Activated naive CD4-positive, alpha-beta T cell treated with anti-CD3 and anti-CD28 coated beads, Interleukin-2, amount 10 ng/mL, durations not matched to agents 7 days and 5 days (primary cell): ENCODE measurements around the gene SPG21.
A peak's percentile ranks its signal among the peaks of the same experiment; 100 is the strongest.

Experiments used
- CTCF ChIA-PET: fragments of 350-600 bp; sonication (Branson Sonifier 250); formaldehyde crosslinking; loops from one replicate; lab custom pipeline; 2021; ENCODE audit warnings: antibody characterized with exemption; lab: Charles Lee
- DNase-seq: peaks from one replicate; pipeline ENCODE4 v3.0.0-alpha.2; 2020
- H3K27ac Mint-ChIP-seq: one replicate; pipeline ENCODE4 v1.8.0; 2021; ENCODE audit warnings: mild to moderate bottlenecking, moderate library complexity, mixed read lengths
- H3K27me3 Mint-ChIP-seq: one replicate; pipeline ENCODE4 v1.8.0; 2021; ENCODE audit warnings: mild to moderate bottlenecking, mixed read lengths
- H3K36me3 Mint-ChIP-seq: one replicate; pipeline ENCODE4 v1.8.0; 2021; ENCODE audit warnings: mixed read lengths
- H3K4me1 Mint-ChIP-seq: one replicate; pipeline ENCODE4 v1.8.0; 2021; ENCODE audit warnings: mixed read lengths
- H3K4me3 Mint-ChIP-seq: one replicate; pipeline ENCODE4 v1.8.0; 2021; ENCODE audit warnings: mild to moderate bottlenecking, moderate library complexity, mixed read lengths
- H3K9me3 Mint-ChIP-seq: one replicate; pipeline ENCODE4 v1.8.0; 2021; ENCODE audit warnings: mixed read lengths

The SPG21 gene

DNA sequence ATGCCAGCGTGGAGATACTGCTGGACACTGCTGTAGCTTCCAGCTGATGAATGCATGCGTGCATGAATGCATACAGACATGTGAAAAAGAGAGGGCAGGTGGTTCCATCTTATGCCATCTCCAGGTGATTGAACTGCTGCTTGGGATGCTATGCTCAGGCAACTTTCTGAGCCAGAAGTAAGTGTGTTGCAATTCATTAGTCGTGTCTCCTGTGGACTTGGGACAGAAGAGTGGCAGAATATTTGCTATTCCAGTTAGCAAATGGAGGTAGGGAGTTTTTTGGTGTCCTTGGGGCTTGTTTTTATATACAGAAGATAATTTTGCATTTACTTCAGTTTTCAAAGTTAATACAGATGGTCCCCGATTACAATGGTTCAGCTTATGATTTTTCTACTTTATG is 44.8 kb downstream of the SPG21 start:
- H3K27me3 Mint-ChIP-seq: peaks cover 4% of the 10 kb centered on the region
- H3K27ac Mint-ChIP-seq: peak overlapping the region; percentile 16
- DNase-seq: no peak
- no peaks in the 10 kb centered on the region for H3K9me3 Mint-ChIP-seq
- CTCF ChIA-PET: interaction anchor here (0.6 kb wide), 1 partner anchor 735 kb away, joined by 3 read pairs; no protein-coding TSS in a partner anchor
- no peaks in the 10 kb centered on the region for H3K4me1 Mint-ChIP-seq
- no peak overlapping the region for H3K4me3 Mint-ChIP-seq
- H3K36me3 Mint-ChIP-seq: no peaks in the 10 kb centered on the region

DNA sequence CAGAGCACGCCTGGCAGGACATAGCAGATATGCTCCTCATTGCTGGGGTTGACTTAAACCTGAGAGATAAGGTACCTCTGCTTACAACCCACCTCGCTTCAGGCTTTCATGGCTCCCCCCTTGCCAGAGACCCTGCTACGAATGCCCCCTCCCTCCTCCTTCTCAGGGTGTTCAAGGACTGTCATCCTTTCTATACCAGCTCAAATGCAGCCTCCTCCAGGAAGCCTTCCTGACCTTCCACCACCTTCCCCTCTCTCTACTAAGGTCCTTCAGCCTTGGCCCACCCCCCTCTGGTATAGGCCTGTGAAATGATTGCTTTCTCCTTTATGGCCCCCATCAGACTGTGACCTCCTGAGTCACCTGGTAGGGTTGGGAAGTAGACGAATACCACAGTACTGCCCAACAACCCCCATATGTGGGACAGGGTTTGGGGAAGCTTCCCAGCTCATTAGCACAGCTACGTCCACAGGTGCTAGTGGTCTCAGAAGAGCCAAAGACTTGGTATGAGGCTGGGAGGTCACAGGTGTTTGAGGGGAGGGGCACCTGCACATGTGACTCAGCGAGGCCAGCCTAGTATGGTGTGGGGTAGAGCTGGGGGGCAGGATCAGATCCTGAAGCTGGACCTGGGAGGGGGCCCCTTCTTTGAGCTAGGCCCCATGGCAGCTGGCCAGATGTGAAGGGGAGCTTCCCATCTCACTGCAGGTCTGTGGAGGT is 46.0 kb downstream of the SPG21 start:
- no peak overlapping the region for H3K4me3 Mint-ChIP-seq

DNA sequence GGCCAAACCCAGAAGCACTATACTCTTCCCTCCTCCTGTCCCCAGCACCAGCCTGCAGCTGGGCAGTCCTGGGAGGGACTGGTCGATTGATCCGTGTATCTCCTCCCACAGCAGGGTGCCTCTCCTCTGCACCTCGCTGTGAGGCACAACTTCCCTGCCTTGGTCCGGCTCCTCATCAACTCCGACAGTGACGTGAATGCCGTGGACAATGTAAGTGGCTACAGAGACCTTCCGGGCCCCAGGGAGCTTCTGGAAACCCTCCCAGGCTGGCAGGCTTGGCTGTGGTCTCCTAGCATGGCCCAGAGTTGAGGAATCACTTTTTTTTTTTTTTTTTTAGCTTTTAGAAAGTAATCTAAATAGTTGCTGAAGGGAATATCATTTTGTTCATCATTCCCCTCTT is 47.4 kb downstream of the SPG21 start:
- Mint-ChIP-seq H3K9me3 (no peaks in the 10 kb centered on the region), H3K27me3 (peaks cover 4% of the 10 kb centered on the region), H3K4me3 (no peak overlapping the region), H3K36me3 (no peaks in the 10 kb centered on the region), H3K27ac (no peak overlapping the region), H3K4me1 (no peaks in the 10 kb centered on the region)
- CTCF ChIA-PET: interaction anchor here (1.2 kb wide), 1 partner anchor 14 kb away, joined by 3 read pairs; no protein-coding TSS in a partner anchor
- DNase-seq: no peak

More for the DNA sequence above, 46.0 kb downstream of the SPG21 start:
- no peaks in the 10 kb centered on the region for H3K36me3 Mint-ChIP-seq
- H3K9me3 Mint-ChIP-seq: no peaks in the 10 kb centered on the region
- peak overlapping the region; percentile 17 for H3K27ac Mint-ChIP-seq
- DNase-seq: no peak
- CTCF ChIA-PET: no interaction called here
- peaks cover 4% of the 10 kb centered on the region for H3K27me3 Mint-ChIP-seq
- no peaks in the 10 kb centered on the region for H3K4me1 Mint-ChIP-seq

DNA sequence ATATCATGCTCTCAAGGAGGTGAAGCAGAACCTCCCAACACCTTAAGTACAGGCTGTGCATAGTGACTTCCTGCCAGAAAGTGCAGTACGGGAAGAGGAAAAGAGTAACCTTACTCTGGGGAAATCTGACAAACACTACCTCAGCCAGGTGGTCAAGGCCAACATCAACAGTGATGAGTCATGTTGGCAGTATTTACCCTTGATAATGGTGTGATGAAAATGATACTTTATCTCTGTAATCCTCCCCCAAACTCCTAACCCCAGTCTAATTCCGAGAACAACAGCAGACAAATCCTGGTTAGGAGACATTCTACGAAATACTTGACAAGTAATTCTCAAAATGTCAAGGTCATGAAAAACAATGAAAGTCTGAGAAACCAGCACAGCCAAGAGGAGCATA is 51.5 kb downstream of the SPG21 start:
- DNase-seq: no peak
- no peaks in the 10 kb centered on the region for H3K27me3 Mint-ChIP-seq
- H3K9me3 Mint-ChIP-seq: no peaks in the 10 kb centered on the region
- CTCF ChIA-PET: no interaction called here
- H3K27ac Mint-ChIP-seq: no peak overlapping the region
- H3K4me1 Mint-ChIP-seq: no peaks in the 10 kb centered on the region
- peaks cover 5% of the 10 kb centered on the region for H3K36me3 Mint-ChIP-seq
- no peak overlapping the region for H3K4me3 Mint-ChIP-seq

DNA sequence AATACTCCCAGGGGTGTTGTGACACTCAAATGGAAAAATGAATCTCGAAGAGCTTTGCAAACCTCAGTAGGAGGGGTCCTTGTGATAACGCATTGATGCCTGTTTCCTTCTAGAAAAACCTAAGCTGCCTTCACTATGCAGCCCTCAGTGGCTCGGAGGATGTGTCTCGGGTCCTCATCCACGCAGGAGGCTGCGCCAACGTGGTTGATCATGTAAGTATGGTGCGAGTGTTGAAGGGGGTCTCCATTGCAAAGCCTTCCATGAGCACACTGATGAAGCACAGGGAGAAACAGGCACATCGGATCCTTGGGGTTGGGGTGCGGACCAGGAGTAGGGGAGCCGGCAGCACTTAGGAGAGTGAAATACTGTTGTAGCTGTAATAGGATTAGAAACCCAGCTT is 55.7 kb downstream of the SPG21 start:
- Mint-ChIP-seq H3K4me3 (no peak overlapping the region), H3K27ac (no peak overlapping the region), H3K27me3 (no peaks in the 10 kb centered on the region), H3K36me3 (peaks cover 5% of the 10 kb centered on the region), H3K4me1 (peaks cover 4% of the 10 kb centered on the region), H3K9me3 (no peaks in the 10 kb centered on the region)
- CTCF ChIA-PET: interaction anchor here (0.9 kb wide), 1 partner anchor 110 kb away, joined by 3 read pairs; no protein-coding TSS in a partner anchor
- no peak for DNase-seq

DNA sequence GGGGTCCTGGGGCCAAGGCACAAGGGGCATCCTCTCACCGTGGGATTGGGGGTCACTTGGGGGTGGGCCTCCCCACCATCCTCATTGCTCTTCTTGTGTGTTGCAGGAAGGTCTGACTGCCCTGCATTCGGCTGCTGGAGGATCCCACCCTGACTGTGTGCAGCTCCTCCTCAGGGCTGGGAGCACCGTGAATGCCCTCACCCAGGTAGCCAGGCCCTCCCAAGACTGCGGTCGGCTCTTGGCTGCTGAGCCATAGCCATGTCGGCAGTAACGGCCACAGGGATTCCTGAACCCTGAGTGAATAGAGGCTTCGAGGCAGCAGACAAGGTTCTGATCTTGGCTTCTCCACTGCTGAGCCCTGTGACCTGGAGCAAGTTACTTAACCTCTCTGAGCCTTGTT is 58.3 kb downstream of the SPG21 start:
- H3K27ac Mint-ChIP-seq: no peak overlapping the region
- CTCF ChIA-PET: no interaction called here
- H3K36me3 Mint-ChIP-seq: peaks cover 7% of the 10 kb centered on the region
- H3K4me1 Mint-ChIP-seq: peaks cover 6% of the 10 kb centered on the region
- no peaks in the 10 kb centered on the region for H3K9me3 Mint-ChIP-seq
- DNase-seq: no peak
- no peak overlapping the region for H3K4me3 Mint-ChIP-seq
- no peaks in the 10 kb centered on the region for H3K27me3 Mint-ChIP-seq

DNA sequence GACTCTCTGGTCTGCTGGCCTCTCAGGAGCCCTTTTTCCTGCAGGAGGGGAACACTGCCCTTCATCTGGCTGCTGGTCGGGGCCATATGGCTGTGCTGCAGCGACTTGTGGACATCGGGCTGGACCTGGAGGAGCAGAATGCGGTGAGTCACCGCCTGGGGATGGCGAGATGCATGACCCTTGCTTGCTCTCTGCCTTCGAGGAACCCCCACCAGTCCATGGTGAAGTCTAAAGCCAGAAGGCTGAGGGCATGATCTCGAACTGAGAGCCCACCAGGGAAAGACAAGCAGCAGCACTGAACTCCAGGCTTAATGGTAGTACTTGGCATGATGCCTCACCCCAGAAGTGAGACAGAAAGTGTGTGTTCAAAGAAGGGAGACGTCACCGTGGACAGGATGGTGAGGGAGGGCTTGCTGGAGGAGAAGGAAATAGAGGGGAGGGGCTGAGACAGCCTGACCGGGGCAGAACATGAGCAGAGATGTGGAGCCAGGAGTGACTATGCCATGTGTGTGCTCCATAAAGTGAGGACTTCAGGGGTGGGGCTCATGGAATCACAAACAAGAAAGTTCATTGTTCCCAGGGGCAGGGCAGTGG is 58.8 kb downstream of the SPG21 start:
- no peak for DNase-seq
- H3K36me3 Mint-ChIP-seq: peaks cover 7% of the 10 kb centered on the region
- no peaks in the 10 kb centered on the region for H3K9me3 Mint-ChIP-seq
- H3K27me3 Mint-ChIP-seq: no peaks in the 10 kb centered on the region
- H3K27ac Mint-ChIP-seq: no peak overlapping the region
- no peak overlapping the region for H3K4me3 Mint-ChIP-seq
- CTCF ChIA-PET: no interaction called here
- peaks cover 6% of the 10 kb centered on the region for H3K4me1 Mint-ChIP-seq

DNA sequence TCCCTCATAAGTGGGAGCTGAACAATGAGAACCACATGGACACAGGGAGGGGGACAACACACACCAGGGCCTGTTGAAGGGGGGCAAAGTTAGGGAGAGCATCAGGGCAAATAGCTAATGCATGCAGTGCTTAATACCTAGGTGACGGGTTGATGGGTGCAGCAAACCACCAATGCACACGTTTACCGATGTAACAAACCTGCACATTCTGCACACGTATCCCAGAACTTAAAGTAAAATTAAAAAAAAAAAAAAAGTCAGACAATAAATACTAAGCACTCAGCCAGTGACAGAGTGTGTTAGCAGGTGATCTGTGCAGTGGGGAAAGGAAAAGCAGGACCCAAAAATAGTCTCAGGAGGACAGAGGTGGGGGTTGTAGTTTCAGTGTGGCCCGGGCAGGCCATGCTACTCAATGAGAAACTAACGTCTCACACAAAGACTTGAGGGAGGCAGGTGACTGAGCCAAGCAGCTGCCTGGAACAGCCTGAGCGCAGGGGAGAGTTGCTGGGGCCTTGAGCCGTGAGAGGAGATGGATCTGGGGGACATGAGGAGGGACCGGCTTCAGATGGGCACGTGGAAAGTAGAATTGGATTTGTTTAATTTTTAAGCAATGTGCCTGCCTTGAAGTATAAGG is 59.6 kb downstream of the SPG21 start:
- H3K36me3 Mint-ChIP-seq: peaks cover 7% of the 10 kb centered on the region
- no peak overlapping the region for H3K27ac Mint-ChIP-seq
- no peaks in the 10 kb centered on the region for H3K9me3 Mint-ChIP-seq
- no peak for DNase-seq
- H3K27me3 Mint-ChIP-seq: no peaks in the 10 kb centered on the region
- H3K4me1 Mint-ChIP-seq: peaks cover 6% of the 10 kb centered on the region
- H3K4me3 Mint-ChIP-seq: no peak overlapping the region
- CTCF ChIA-PET: no interaction called here

DNA sequence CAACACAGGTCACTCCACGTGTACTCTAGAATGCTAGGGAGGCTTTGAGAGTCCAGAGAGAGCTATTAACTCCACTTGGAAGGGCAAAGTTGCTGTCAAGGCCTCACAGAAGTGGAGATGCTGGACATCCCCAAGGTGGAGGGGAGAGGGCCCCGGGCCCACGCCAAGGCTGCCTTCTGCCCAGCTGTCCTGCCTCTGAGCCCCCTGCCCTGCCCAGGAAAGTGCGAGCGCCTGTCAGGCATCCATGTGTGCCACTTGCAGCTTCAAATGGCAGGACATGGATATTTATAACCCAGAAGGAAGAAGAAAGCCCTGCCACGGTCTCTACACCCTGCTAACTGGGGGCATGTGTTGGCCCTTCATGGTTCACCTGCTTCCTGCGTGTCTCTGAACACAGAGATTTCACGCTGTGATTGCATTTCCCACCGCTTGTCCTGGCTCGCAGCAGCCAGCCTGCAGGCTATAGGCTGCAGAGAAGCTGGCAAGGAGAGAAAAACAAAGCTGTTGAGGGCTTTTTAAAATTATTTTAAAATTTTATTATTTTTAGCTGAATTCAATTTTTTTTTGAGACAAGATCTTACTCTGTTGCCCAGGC is 61.0 kb downstream of the SPG21 start:
- Mint-ChIP-seq H3K27me3 (no peaks in the 10 kb centered on the region), H3K9me3 (no peaks in the 10 kb centered on the region), H3K4me1 (peaks cover 6% of the 10 kb centered on the region), H3K4me3 (no peak overlapping the region), H3K36me3 (peaks cover 3% of the 10 kb centered on the region), H3K27ac (peak overlapping the region; percentile 66)
- CTCF ChIA-PET: interaction anchor here (0.8 to 1.0 kb wide), 2 partner anchors 13 to 21 kb away, joined by 3 read pairs; no protein-coding TSS in a partner anchor
- no peak for DNase-seq

DNA sequence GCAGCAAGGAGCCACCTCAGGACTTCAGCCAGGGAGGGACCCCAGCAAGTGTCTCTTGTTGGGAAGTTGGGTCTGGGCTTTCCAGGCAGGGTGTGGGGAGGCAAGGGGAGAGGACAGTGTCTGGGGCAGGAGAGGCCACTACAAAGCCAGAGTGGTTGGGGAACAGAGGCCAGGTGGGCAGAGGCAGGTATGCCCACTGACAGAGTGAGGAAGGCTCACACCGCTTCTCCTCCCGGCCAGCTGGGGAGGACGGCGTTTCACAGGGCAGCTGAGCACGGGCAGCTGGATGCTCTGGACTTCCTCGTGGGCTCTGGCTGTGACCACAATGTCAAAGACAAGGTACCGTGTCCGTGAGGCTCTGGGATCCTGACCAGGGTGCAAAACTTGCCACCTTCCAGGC is 63.1 kb downstream of the SPG21 start:
- Mint-ChIP-seq H3K27me3 (no peaks in the 10 kb centered on the region), H3K36me3 (peaks cover 2% of the 10 kb centered on the region), H3K9me3 (no peaks in the 10 kb centered on the region), H3K4me3 (no peak overlapping the region), H3K4me1 (peaks cover 6% of the 10 kb centered on the region), H3K27ac (no peak overlapping the region)
- CTCF ChIA-PET: no interaction called here
- DNase-seq: no peak

DNA sequence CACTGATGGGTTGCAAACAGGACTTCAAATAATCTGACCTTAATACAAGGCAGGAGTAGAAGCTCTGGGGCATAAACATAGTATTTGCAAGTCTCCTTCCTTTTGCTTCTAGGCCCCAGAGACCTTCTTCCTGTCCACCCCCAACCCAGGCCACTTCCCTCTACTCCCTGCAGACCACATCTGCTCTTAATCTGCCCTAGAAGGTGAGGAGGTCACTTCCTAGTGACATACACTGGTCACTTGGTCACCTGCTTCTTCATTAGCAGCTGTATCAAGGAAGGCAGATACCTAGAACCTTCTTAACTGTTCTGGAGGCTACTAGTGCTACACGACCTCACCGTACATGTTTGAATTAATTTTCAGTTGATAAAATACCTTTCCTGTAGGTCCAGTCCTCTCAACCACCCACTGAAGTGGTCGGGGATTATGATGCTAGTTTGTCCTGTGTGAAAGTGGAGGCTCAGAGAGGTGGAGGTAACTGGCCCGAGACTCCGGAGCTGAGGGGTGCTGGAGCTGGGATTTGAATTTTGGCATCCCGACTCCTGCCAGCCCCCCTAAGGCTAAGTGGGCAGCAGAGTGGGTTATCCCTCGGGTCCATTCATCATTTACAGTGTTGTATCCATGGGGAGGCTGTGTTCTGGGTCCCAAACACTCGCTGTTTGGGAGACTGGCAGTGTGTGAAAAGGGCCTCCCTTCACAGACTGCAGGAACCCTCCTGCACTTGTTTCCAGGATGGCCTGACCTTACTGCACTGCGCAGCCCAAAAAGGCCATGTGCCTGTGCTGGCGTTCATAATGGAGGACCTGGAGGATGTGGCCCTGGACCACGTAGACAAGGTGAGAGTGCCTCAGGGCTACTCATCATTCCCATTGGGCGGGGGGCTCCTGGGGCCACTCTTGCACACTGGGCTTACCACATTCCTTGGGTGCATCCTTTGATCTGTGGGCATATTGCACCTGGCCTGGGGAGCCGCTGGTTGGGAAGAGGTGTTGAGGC is 64.1 kb downstream of the SPG21 start:
- no peaks in the 10 kb centered on the region for H3K27me3 Mint-ChIP-seq
- CTCF ChIA-PET: no interaction called here
- H3K27ac Mint-ChIP-seq: no peak overlapping the region

DNA sequence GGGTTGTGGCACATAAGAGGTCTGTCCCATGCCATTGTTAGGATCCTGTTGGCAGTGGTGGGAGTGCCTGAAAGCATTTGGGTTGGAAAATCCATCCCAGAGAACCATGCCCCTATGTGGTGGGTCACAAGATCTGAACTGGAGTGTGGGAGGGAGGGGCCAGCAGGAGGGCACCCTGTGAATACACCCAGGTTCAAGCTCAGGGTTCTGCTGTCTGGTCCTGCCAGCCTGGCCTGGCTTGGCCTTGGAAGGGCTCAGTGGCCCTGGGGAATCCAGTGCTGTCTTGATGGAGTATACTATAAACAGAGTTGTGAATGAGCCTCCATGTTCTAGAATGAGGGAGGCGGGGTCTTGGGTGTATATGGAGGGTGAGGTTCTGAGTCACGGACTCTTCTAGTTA is 66.2 kb downstream of the SPG21 start:
- DNase-seq: no peak
- H3K4me1 Mint-ChIP-seq: peaks cover 2% of the 10 kb centered on the region
- no peak overlapping the region for H3K27ac Mint-ChIP-seq
- no peaks in the 10 kb centered on the region for H3K9me3 Mint-ChIP-seq
- H3K27me3 Mint-ChIP-seq: peaks cover 8% of the 10 kb centered on the region
- peaks cover 2% of the 10 kb centered on the region for H3K36me3 Mint-ChIP-seq
- CTCF ChIA-PET: no interaction called here
- H3K4me3 Mint-ChIP-seq: no peak overlapping the region

More for the DNA sequence above, 64.1 kb downstream of the SPG21 start:
- Mint-ChIP-seq H3K4me1 (peaks cover 2% of the 10 kb centered on the region), H3K4me3 (no peak overlapping the region), H3K36me3 (peaks cover 2% of the 10 kb centered on the region), H3K9me3 (no peaks in the 10 kb centered on the region)
- DNase-seq: no peak

DNA sequence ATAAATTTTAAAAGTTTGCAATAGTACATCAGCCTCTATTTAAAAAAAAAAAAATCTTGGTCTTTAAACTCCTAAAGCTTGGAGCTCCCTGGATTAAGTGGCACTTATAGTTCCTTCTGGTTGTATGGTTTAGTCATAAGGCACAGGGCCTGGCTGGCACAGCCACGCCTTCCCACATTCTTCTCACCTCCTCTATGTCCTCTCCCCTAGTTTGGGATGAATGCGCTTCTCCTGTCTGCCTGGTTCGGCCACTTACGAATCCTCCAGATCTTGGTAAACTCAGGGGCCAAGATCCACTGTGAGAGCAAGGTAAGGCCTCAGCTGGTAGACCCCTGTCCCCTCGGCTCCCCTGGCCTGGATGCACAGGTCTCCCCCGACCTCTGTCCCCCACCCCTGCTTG is 68.0 kb downstream of the SPG21 start:
- Mint-ChIP-seq H3K27me3 (peaks cover 8% of the 10 kb centered on the region), H3K4me3 (no peak overlapping the region), H3K27ac (no peak overlapping the region), H3K9me3 (no peaks in the 10 kb centered on the region), H3K4me1 (peaks cover 3% of the 10 kb centered on the region), H3K36me3 (no peaks in the 10 kb centered on the region)
- CTCF ChIA-PET: interaction anchor here (0.6 kb wide), 1 partner anchor 134 kb away, joined by 4 read pairs; no protein-coding TSS in a partner anchor
- no peak for DNase-seq
